Ascending aorta (tissue), 2 donors: ENCODE results near the gene KCNQ5. TPM values are rescaled to one million over a fixed set of nuclear protein-coding genes. Genes with fewer than 3 reads are reported as not detected.

ENCODE experiments used
- DNase-seq, 2 donors: peaks; one replicate each; pipeline ENCODE4 v3.0.0-alpha.2; 2019; ENCODE audit warnings: low spot score in 2 of 2
- H3K27ac ChIP-seq, 2 donors: fragments of 200-600 bp; sonication (generic); one replicate each; pipeline ENCODE4 v1.5.1; 2016 to 2017; ENCODE audit warnings: mild to moderate bottlenecking in 1 of 2
- H3K27me3 ChIP-seq: fragments of 200-600 bp; sonication (generic); one replicate; pipeline ENCODE4 v1.5.1; 2017
- H3K36me3 ChIP-seq, 2 donors: fragments of 200-600 bp; sonication (generic); one replicate each; pipeline ENCODE4 v1.5.1; 2016
- H3K4me1 ChIP-seq, 2 donors: fragments of 200-600 bp; sonication (generic); one replicate each; pipeline ENCODE4 v1.5.1; 2016 to 2017; ENCODE audit warnings: mild to moderate bottlenecking in 1 of 2
- H3K4me3 ChIP-seq, 2 donors: fragments of 200-600 bp; sonication (generic); one replicate each; pipeline ENCODE4 v1.5.1; 2016 to 2017; ENCODE audit warnings: mild to moderate bottlenecking in 1 of 2
- H3K9me3 ChIP-seq, 2 donors: fragments of 200-600 bp; sonication (generic); one replicate each; pipeline ENCODE4 v1.5.1; 2016
- intact Hi-C: fragments of 100-400 bp; cut with DNase I; formaldehyde crosslinking; loops from one replicate; pipeline ENCODE4 v1.15.1; 2023
- total RNA-seq: library from RNA; depleted of rRNA; stranded (reverse); fragments of >200 nt; gene quantifications from one replicate; pipeline ENCODE4 v1.1.0, GENCODE V29; 2016
- TF ChIP-seq, protein P1 (sequence below), 3 experiments: fragments of 200-600 bp in 2 of 3; fragments of 450-650 bp in 1 of 3; sonication (generic) in 2 of 3; IDR thresholded peaks; one replicate each; pipeline ENCODE4 v1.5.1; 2016 to 2019; ENCODE audit warnings: antibody characterized with exemption in 3 of 3, mild to moderate bottlenecking in 1 of 3, moderate library complexity in 1 of 3

Gene KCNQ5
- total RNA-seq, 1 donor from 2014 or later: 4.5 TPM

DNA sequence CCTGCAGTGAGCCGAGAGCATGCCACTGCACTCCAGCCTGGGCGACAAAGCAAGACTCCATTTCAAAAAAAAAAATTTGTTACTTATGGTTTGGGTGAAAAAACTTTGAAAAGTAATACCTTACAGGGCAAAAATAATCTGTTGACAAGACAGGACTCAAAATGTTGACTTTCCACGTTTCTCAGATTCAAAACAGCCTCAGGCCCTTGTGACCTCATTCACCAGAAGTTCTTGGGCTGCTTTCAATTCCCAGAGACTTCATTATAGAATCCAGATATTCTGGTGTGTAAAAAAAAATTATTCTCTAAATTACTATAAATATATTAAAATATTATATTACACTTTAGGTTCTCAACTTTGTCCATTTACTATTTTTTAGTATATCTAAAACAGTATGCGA lies 116.2 kb downstream of the KCNQ5 start:
- Histone ChIP-seq H3K36me3 (no peaks in the 10 kb centered on the region), H3K4me3 (no peak overlapping the region), H3K4me1 (no peaks in the 10 kb centered on the region), H3K27me3 (no peaks in the 10 kb centered on the region), H3K9me3 (no peaks in the 10 kb centered on the region), H3K27ac (no peak overlapping the region)
- TF ChIP-seq, protein P1, sequence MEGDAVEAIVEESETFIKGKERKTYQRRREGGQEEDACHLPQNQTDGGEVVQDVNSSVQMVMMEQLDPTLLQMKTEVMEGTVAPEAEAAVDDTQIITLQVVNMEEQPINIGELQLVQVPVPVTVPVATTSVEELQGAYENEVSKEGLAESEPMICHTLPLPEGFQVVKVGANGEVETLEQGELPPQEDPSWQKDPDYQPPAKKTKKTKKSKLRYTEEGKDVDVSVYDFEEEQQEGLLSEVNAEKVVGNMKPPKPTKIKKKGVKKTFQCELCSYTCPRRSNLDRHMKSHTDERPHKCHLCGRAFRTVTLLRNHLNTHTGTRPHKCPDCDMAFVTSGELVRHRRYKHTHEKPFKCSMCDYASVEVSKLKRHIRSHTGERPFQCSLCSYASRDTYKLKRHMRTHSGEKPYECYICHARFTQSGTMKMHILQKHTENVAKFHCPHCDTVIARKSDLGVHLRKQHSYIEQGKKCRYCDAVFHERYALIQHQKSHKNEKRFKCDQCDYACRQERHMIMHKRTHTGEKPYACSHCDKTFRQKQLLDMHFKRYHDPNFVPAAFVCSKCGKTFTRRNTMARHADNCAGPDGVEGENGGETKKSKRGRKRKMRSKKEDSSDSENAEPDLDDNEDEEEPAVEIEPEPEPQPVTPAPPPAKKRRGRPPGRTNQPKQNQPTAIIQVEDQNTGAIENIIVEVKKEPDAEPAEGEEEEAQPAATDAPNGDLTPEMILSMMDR (IDR thresholded peaks at IDR 0.05): no peak
- intact Hi-C loops: no loop called here
- no peak for DNase-seq

DNA sequence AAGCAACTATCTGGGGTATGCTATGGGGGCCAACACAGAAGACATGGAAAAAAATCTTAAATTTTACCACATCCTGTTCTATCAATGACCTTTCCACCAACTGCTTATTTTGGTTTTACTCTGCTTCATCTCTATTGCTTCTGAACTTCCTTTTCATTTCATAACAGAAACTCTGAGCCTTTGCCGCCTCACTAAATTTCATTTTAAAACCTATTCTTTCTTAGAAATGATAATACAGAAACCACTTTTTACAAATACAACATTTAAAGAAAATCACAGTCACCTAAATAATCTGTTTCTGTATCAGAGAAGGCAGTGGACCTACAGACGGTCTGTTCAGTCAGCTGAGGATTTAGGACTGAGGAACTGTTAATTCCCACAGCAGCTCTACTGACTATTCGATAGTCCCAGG lies 117.5 kb downstream of the KCNQ5 start:
- no peak for DNase-seq
- intact Hi-C loops: no loop called here
- H3K4me1 ChIP-seq: peaks cover 0 to 1% of the 10 kb centered on the region in 2 donors
- H3K27ac ChIP-seq: no peak overlapping the region
- H3K27me3 ChIP-seq: no peaks in the 10 kb centered on the region
- no peaks in the 10 kb centered on the region for H3K36me3 ChIP-seq
- no peaks in the 10 kb centered on the region for H3K9me3 ChIP-seq
- H3K4me3 ChIP-seq: no peak overlapping the region
- TF ChIP-seq, protein P1 (IDR thresholded peaks at IDR 0.05): no peak

DNA sequence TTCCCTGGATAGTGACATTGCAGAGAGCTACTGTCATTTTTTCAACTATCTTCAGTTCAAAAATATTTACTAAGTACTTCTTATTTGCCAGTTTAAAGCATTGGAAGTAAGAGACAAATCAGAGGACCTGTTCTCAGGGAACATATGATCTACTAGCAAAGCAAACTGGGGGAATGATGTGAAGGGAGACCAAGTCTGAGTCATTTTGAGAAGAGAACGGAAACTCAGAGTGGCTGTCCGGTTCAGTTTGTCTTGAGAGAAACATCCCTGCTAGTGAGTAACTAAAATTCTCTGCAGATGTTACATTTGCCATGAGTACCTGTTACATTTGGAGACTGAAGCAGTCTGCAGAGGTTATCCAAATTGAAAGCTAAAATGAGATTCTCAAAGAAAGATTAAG lies 118.3 kb downstream of the KCNQ5 start:
- Histone ChIP-seq H3K27me3 (no peaks in the 10 kb centered on the region), H3K36me3 (no peaks in the 10 kb centered on the region), H3K9me3 (no peaks in the 10 kb centered on the region), H3K27ac (no peak overlapping the region), H3K4me1 (peaks cover 0 to 9% of the 10 kb centered on the region in 2 donors), H3K4me3 (no peak overlapping the region)
- intact Hi-C loops: no loop called here
- TF ChIP-seq, protein P1 (IDR thresholded peaks at IDR 0.05): no peak
- DNase-seq: no peak

DNA sequence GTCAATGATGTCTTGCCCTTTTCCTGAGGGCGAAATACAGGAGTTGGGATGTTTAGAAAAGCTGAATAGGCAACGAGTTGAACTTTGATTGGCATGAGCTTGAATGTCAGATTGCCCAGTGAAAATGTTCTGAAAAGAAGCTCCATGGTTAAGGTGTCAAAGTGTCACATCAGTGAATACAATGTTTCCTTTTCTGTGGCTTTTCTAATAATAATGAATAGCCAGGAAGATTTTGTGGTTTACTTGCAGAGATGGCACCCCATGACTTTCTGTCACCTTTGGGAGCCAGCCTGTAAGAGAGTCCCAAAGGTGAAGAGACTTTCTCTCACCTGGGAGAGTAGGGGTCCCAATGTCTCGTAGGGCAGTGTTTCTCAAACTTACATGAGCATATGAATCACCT lies 119.2 kb downstream of the KCNQ5 start:
- no peak overlapping the region for H3K4me3 ChIP-seq
- intact Hi-C loops: no loop called here
- TF ChIP-seq, protein P1 (IDR thresholded peaks at IDR 0.05): no peak
- no peaks in the 10 kb centered on the region for H3K27me3 ChIP-seq
- H3K4me1 ChIP-seq: peaks cover 0 to 9% of the 10 kb centered on the region in 2 donors
- no peak for DNase-seq
- no peak overlapping the region for H3K27ac ChIP-seq
- H3K36me3 ChIP-seq: no peaks in the 10 kb centered on the region
- no peaks in the 10 kb centered on the region for H3K9me3 ChIP-seq

DNA sequence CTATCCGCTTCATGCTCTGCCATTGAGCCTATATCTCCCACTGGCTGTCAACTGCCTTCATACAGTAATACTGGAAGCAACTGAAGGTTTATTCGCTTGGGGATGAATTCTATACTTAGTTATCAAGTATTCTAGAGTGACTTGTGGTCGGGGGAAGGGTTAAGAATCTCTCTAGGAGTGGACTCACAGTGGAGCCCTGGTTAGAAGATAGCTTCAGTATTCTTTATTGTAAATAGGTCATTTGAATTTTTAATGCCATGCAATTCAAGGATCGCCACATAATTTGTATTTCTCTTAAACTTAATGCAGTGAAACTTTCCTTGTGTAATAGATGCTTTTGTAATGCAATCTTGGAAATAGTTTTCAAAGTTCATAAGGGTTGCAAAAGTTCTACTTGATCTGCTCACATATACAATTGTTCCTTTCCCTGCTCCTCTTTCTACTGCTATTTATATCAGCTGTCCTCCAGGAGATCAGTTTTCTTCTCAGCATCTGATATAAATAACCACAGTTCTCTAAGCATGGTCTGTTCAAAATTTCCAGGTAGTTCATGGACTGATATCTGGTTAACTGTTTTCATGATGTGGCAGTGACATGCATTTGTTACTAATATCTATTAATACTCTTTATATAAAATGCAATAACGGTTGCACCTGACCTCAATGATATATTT lies 120.3 kb downstream of the KCNQ5 start:
- no peaks in the 10 kb centered on the region for H3K27me3 ChIP-seq
- no peak overlapping the region for H3K27ac ChIP-seq
- no peaks in the 10 kb centered on the region for H3K36me3 ChIP-seq
- H3K4me3 ChIP-seq: no peak overlapping the region
- peaks cover 0 to 9% of the 10 kb centered on the region in 2 donors for H3K4me1 ChIP-seq
- intact Hi-C loops: no loop called here
- DNase-seq: no peak
- no peaks in the 10 kb centered on the region for H3K9me3 ChIP-seq
- TF ChIP-seq, protein P1 (IDR thresholded peaks at IDR 0.05): no peak
